ENCODE data around the gene USP12. TPM values are rescaled to one million over a fixed set of nuclear protein-coding genes. Genes with fewer than 3 reads are reported as not detected.

USP12 gene
- total RNA-seq, 4 donors from 2014 or later, result 19.2 to 33.7 (median 25.9) TPM

GRCh38 chr13:27140060-27140459 is 31.6 kb downstream of the USP12 start:
- DNase-seq, result no peak
- Histone ChIP-seq H3K27me3 (no peaks in the 10 kb centered on the region), H3K27ac (no peak overlapping the region), H3K9me3 (no peaks in the 10 kb centered on the region), H3K4me1 (no peaks in the 10 kb centered on the region), H3K36me3 (no peaks in the 10 kb centered on the region), H3K4me3 (replicated peaks in 1 of 3) (no peak overlapping the region)
- WGBS, 2 donors, result 90 to 91% methylated on average over 4 of the region's 4 CpGs
- TF ChIP-seq CTCF (IDR thresholded peaks at IDR 0.05) (no peak), POLR2A (IDR thresholded peaks at IDR 0.05) (no peak)
- intact Hi-C loops (cut with DNase I), result no loop called here

GRCh38 chr13:27139565-27139964 is 32.0 kb downstream of the USP12 start:
- no peak for DNase-seq
- TF ChIP-seq POLR2A (IDR thresholded peaks at IDR 0.05), result no peak
- no peak for TF ChIP-seq CTCF (IDR thresholded peaks at IDR 0.05)
- Histone ChIP-seq H3K36me3 (no peaks in the 10 kb centered on the region), H3K27ac (no peak overlapping the region), H3K4me3 (replicated peaks in 1 of 3) (no peak overlapping the region), H3K9me3 (no peaks in the 10 kb centered on the region), H3K27me3 (no peaks in the 10 kb centered on the region), H3K4me1 (no peaks in the 10 kb centered on the region)
- WGBS, 2 donors, result 95 to 100% methylated on average over 2 of the region's 2 CpGs
- intact Hi-C loops (cut with DNase I), result no loop called here

GRCh38 chr13:27138457-27139093 is 33.0 kb downstream of the USP12 start:
- DNase-seq, result no peak
- Histone ChIP-seq H3K9me3 (no peaks in the 10 kb centered on the region), H3K4me1 (no peaks in the 10 kb centered on the region), H3K27me3 (no peaks in the 10 kb centered on the region), H3K4me3 (replicated peaks in 1 of 3) (no peak overlapping the region), H3K36me3 (no peaks in the 10 kb centered on the region), H3K27ac (no peak overlapping the region)
- intact Hi-C loops (cut with DNase I), result no loop called here
- TF ChIP-seq POLR2A (IDR thresholded peaks at IDR 0.05) (no peak), CTCF (IDR thresholded peaks at IDR 0.05) (no peak)
- WGBS, 2 donors, result 94 to 95% methylated on average over 4 of the region's 4 CpGs

GRCh38 chr13:27137759-27138158 is 33.9 kb downstream of the USP12 start:
- no peak overlapping the region for H3K27ac ChIP-seq
- WGBS, 2 donors, result 94 to 95% methylated on average over 7 of the region's 7 CpGs
- H3K27me3 ChIP-seq, result no peaks in the 10 kb centered on the region
- DNase-seq, result no peak
- intact Hi-C loops (cut with DNase I), result no loop called here
- no peak overlapping the region for H3K4me3 ChIP-seq (replicated peaks in 1 of 3)
- H3K4me1 ChIP-seq, result no peaks in the 10 kb centered on the region
- H3K9me3 ChIP-seq, result no peaks in the 10 kb centered on the region
- H3K36me3 ChIP-seq, result no peaks in the 10 kb centered on the region
- TF ChIP-seq CTCF (IDR thresholded peaks at IDR 0.05) (no peak), POLR2A (IDR thresholded peaks at IDR 0.05) (no peak)

GRCh38 chr13:27135023-27135422 is 36.6 kb downstream of the USP12 start:
- Histone ChIP-seq H3K27me3 (no peaks in the 10 kb centered on the region), H3K36me3 (no peaks in the 10 kb centered on the region), H3K4me1 (no peaks in the 10 kb centered on the region), H3K4me3 (replicated peaks in 1 of 3) (no peak overlapping the region), H3K9me3 (no peaks in the 10 kb centered on the region), H3K27ac (no peak overlapping the region)
- 87 to 95% methylated on average over 5 of the region's 5 CpGs for WGBS, 2 donors
- DNase-seq, result no peak
- TF ChIP-seq CTCF (IDR thresholded peaks at IDR 0.05) (no peak), POLR2A (IDR thresholded peaks at IDR 0.05) (no peak)
- intact Hi-C loops (cut with DNase I), result no loop called here

Data from thyroid gland (tissue), 4 donors.